Heart left ventricle (tissue), 16 donors: ENCODE data around the gene KIF16B. TPM values are rescaled to one million over a fixed set of nuclear protein-coding genes. Genes with fewer than 3 reads are reported as not detected.

Source experiments
- ATAC-seq, 4 donors: fragments of 200-7000 bp; cut with Tn5 transposase; one replicate each; pipeline ENCODE4 v1.9.1; 2020 to 2022; ENCODE audit warnings: moderate library complexity in 4 of 4, mild to moderate bottlenecking in 3 of 4, moderate number of reproducible peaks in 1 of 4
- DNase-seq, 5 donors: peaks; one replicate each; pipeline ENCODE4 v3.0.0-alpha.2; 2020
- H3K27ac ChIP-seq, 12 donors: fragments of 200-600 bp; sonication (generic) in 4 of 12; one replicate each; pipeline versions ENCODE4 v1.5.0 to v1.8.0; 2016 to 2022; ENCODE audit warnings: mild to moderate bottlenecking in 2 of 12
- H3K27me3 ChIP-seq, 9 donors: fragments of 200-600 bp; sonication (generic) in 2 of 9; one replicate each; pipeline versions ENCODE4 v1.5.1 to v1.8.0; 2016 to 2022; ENCODE audit warnings: mild to moderate bottlenecking in 3 of 9
- H3K36me3 ChIP-seq, 9 donors: fragments of 200-600 bp; sonication (generic) in 2 of 9; one replicate each; pipeline versions ENCODE4 v1.5.0 to v1.8.0; 2018 to 2022; ENCODE audit warnings: mild to moderate bottlenecking in 2 of 9
- H3K4me1 ChIP-seq, 12 donors: fragments of 200-600 bp; sonication (generic) in 4 of 12; one replicate each; pipeline versions ENCODE4 v1.5.0 to v1.8.0; 2016 to 2022; ENCODE audit warnings: mild to moderate bottlenecking in 3 of 12
- H3K4me3 ChIP-seq, 12 donors: fragments of 200-600 bp; sonication (generic) in 4 of 12; one replicate each; pipeline versions ENCODE4 v1.5.0 to v1.8.0; 2017 to 2022; ENCODE audit warnings: mild to moderate bottlenecking in 9 of 12, moderate library complexity in 4 of 12
- H3K9me3 ChIP-seq, 12 donors: fragments of 200-600 bp; sonication (generic) in 4 of 12; one replicate each; pipeline versions ENCODE4 v1.5.0 to v1.8.0; 2016 to 2022; ENCODE audit warnings: mild to moderate bottlenecking in 1 of 12
- POLR2A ChIP-seq, 2 donors: fragments of 450-650 bp; IDR thresholded peaks; one replicate each; pipeline ENCODE4 v1.6.1; 2017; ENCODE audit warnings: antibody characterized with exemption in 2 of 2, mild to moderate bottlenecking in 2 of 2, moderate library complexity in 2 of 2
- WGBS, 4 donors: extraction: QIAGEN DNeasy Blood & Tissue Kit in 2 of 4; methylation state at CpG; one replicate each; pipeline versions ENCODE4 v1.1.5 to v1.1.7; 2013 to 2018; 5-methylcytosine and 5-hydroxymethylcytosine counted together
- intact Hi-C, 10 donors: fragments of 100-400 bp; cut with DNase I; formaldehyde crosslinking; loops; one replicate each; pipeline versions ENCODE4 v1.11.1 to v1.14.2; 2022
- polyA plus RNA-seq, 2 donors: library from polyadenylated mRNA; stranded (reverse); fragments of 200-250 nt; gene quantifications; one replicate each; pipeline ENCODE4 v1.2.3, GENCODE V29; 2013
- total RNA-seq, 9 donors: library from RNA; depleted of rRNA in 2 of 9; stranded (reverse); fragments of >200 nt in 2 of 9; fragmentation: NEBNext Ultra II Directional in 3 of 9; extraction: Animal tissue kit (Norgen Biotek cat#: 25700) in 3 of 9; gene quantifications; one replicate each; pipeline versions ENCODE4 v1.1.0 to v1.2.4, GENCODE V29; 2016 to 2023
- TF ChIP-seq, protein P1 (sequence below), 12 donors: fragments of 200-600 bp; sonication (generic) in 4 of 12; IDR thresholded peaks; one replicate each; pipeline versions ENCODE4 v1.5.0 to v1.8.0; 2018 to 2022; ENCODE audit warnings: antibody characterized with exemption in 12 of 12, mild to moderate bottlenecking in 5 of 12
- donor health status: ischemic (EF 13 %, LVEDD 7.1; RV severe dilation, severe dysfunction).
- donor health status: healthy with polysubstance abuse.
- donor health status: DM: no; HTN: yes; CAD: no.
- donor health status: DM: no; HTN: no; CAD: no.
- donor health status: ischemic (EF 25% LVEDD 6.9; RV normal size, moderate dysfunction).
- donor health status: ischemic (EF 25% LVEDD 5.7; RV mildly dilated, moderate dysfunction).
- donor health status: healthy.
- donor health status: DM: yes; HTN: yes; CAD: no.
- donor health status: ischemic (EF 35%, LVEDD 5.7; RV mildly dilated, moderate dysfunction).
- donor health status: nonischemic (EF 11% LVEDD 7.7; RV severe dilation, severe dysfunction).
- donor health status: DM: yes; HTN: yes; CAD: no.
- donor health status: PGD.
- donor health status: ischemic (EF 29% LVEDD 5.4; RV normal size, mild dysfunction).
- donor health status: nonischemic (EF 23%, LVEDD 6.1; RV moderate dilation, normal function).

The KIF16B gene
- total and polyA plus RNA-seq, 11 donors, result 8.8 to 31.8 (median 17.8) TPM

DNA sequence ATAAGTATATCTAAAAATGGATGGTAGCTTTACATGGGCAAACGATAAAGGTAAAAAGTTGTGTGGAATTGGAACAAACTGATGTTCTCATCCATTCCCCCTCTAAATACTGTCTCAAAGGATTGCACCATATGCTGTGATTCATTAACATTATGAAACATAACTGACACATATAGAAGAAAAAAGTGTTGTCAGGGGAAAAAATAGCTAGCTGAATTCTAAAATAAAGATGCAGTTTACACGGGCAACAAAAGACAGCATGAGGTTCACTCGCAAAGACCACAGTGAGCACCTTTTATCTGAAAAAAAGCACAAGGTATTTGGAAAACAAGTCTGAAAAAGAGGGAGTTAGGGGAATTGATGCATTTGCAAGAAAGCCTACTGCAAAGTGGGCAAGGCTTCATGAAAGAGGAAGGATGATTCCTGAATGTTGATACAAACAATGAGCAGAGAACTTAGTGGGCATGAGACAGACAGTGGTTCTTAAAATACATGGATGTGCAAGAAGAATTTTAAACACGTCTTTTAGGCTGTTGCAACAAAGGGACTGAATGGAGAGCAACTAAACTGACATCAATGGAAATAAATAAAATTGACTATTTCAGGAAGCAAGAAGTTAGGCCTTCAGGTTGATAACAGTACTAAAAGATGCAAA is 280.9 kb downstream of the KIF16B start:
- no peak for TF ChIP-seq POLR2A (IDR thresholded peaks at IDR 0.05)
- TF ChIP-seq, protein P1, sequence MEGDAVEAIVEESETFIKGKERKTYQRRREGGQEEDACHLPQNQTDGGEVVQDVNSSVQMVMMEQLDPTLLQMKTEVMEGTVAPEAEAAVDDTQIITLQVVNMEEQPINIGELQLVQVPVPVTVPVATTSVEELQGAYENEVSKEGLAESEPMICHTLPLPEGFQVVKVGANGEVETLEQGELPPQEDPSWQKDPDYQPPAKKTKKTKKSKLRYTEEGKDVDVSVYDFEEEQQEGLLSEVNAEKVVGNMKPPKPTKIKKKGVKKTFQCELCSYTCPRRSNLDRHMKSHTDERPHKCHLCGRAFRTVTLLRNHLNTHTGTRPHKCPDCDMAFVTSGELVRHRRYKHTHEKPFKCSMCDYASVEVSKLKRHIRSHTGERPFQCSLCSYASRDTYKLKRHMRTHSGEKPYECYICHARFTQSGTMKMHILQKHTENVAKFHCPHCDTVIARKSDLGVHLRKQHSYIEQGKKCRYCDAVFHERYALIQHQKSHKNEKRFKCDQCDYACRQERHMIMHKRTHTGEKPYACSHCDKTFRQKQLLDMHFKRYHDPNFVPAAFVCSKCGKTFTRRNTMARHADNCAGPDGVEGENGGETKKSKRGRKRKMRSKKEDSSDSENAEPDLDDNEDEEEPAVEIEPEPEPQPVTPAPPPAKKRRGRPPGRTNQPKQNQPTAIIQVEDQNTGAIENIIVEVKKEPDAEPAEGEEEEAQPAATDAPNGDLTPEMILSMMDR (IDR thresholded peaks at IDR 0.05), result no peak
- 80 to 93% (median 88%) methylated on average over 4 of the region's 4 CpGs for WGBS, 4 donors
- H3K9me3 ChIP-seq, result no peaks in the 10 kb centered on the region
- H3K4me3 ChIP-seq, result no peak overlapping the region
- H3K27ac ChIP-seq, result no peak overlapping the region
- no peaks in the 10 kb centered on the region for H3K36me3 ChIP-seq
- intact Hi-C loops, result no loop called here
- no peaks in the 10 kb centered on the region for H3K27me3 ChIP-seq
- DNase-seq, result no peak
- no peak for ATAC-seq
- H3K4me1 ChIP-seq, result no peaks in the 10 kb centered on the region

DNA sequence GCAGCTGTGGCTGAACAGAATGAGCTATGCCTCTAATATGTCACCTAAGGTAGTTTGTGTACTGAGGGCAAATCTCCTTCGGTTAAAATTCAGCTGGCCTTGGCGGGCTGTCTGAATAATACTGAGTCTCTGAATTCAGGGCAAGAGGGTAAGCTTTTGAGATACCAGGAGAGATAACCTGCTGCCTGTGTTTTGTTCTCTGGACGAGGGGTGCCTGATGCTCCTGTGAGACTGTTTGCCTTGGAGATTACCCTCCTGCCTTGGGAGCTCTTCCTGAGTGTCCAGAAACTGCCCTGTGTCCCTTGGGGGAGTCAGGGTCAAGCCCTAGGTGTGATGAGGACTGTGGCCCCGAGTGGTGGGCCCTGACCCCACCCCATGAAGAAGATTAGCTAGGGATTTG is 282.9 kb downstream of the KIF16B start:
- ATAC-seq (no peak), DNase-seq (no peak)
- H3K27me3 ChIP-seq, result no peaks in the 10 kb centered on the region
- H3K9me3 ChIP-seq, result no peaks in the 10 kb centered on the region
- H3K27ac ChIP-seq, result no peak overlapping the region
- 77 to 91% (median 81%) methylated on average over 4 of the region's 4 CpGs for WGBS, 4 donors
- intact Hi-C loops, result no loop called here
- no peak overlapping the region for H3K4me3 ChIP-seq
- no peak for TF ChIP-seq POLR2A (IDR thresholded peaks at IDR 0.05)
- no peaks in the 10 kb centered on the region for H3K4me1 ChIP-seq
- H3K36me3 ChIP-seq, result peaks cover 0 to 4% (median 0%) of the 10 kb centered on the region in 9 donors

DNA sequence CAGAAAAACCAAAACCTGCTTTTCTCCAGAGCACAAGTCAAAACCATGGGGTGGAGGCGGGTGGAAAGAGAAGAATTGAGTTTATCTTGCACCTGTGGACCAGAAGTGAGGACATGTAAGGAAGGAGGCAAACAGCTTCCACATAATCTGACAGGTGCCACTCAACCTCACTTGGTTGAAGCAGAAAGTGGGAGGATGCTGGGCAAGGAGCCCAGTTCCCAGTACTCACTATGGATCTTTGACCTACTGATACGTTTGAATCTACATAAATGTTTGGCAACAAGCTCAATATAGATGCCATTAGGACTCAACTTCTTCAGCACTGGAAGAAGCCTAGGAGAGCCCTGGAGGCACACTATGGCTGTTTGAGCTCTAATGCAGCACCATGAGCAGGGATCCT is 285.5 kb downstream of the KIF16B start:
- Histone ChIP-seq H3K36me3 (peaks cover 0 to 7% (median 0%) of the 10 kb centered on the region in 9 donors), H3K4me3 (no peak overlapping the region), H3K4me1 (peaks cover 0 to 5% (median 0%) of the 10 kb centered on the region in 12 donors), H3K27ac (no peak overlapping the region), H3K9me3 (no peaks in the 10 kb centered on the region), H3K27me3 (no peaks in the 10 kb centered on the region)
- ATAC-seq, result no peak
- no peak for DNase-seq
- no peak for TF ChIP-seq POLR2A (IDR thresholded peaks at IDR 0.05)
- TF ChIP-seq, protein P1 (IDR thresholded peaks at IDR 0.05), result no peak
- 75 to 91% (median 84%) methylated on average over 2 of the region's 2 CpGs for whole genome bisulfite sequencing, 4 donors
- intact Hi-C loops, result no loop called here

- Histone ChIP-seq H3K27me3 (no peaks in the 10 kb centered on the region), H3K36me3 (peaks cover 0 to 7% (median 0%) of the 10 kb centered on the region in 9 donors), H3K4me3 (no peak overlapping the region), H3K4me1 (peaks cover 0 to 5% (median 0%) of the 10 kb centered on the region in 12 donors), H3K9me3 (no peaks in the 10 kb centered on the region), H3K27ac (no peak overlapping the region)
- ATAC-seq (no peak), DNase-seq (no peak)
- TF ChIP-seq, protein P1 (IDR thresholded peaks at IDR 0.05), result no peak
- TF ChIP-seq POLR2A (IDR thresholded peaks at IDR 0.05), result no peak
- 87 to 98% (median 95%) methylated on average over 4 of the region's 4 CpGs for WGBS, 4 donors
- intact Hi-C loops, result no loop called here
Observed at GRCh38 chr20:16286601-16287000, 286.6 kb downstream of the KIF16B start.
